KG1 (cell line): ENCODE data around the gene MYO9B.
"Not testable (repeated sequence)": the region's sequence is repeated elsewhere in the genome, so short reads cannot be mapped to it uniquely, and the experiment has no call there.

Source experiments
- DNase-seq: peaks from one replicate; lab custom pipeline; 2025; lab: John Stamatoyannopoulos, UW

The MYO9B gene

GRCh38 chr19:17090583-17090982 is 15.0 kb downstream of the MYO9B start:
- DNase-seq, result peak; percentile 28

- DNase-seq, result no peak
Observed at GRCh38 chr19:17091758-17092333, 16.3 kb downstream of the MYO9B start.

GRCh38 chr19:17092696-17093095 is 17.1 kb downstream of the MYO9B start:
- no peak for DNase-seq

- not testable (repeated sequence) for DNase-seq
Observed at GRCh38 chr19:17094694-17095093, 19.1 kb downstream of the MYO9B start.

GRCh38 chr19:17095141-17095919 is 19.8 kb downstream of the MYO9B start:
- DNase-seq, result no peak

GRCh38 chr19:17097593-17098126 is 22.1 kb downstream of the MYO9B start:
- no peak for DNase-seq

- DNase-seq, result no peak
Observed at GRCh38 chr19:17098326-17098725, 22.7 kb downstream of the MYO9B start.

- DNase-seq, result no peak
Observed at GRCh38 chr19:17101686-17102628, 26.4 kb downstream of the MYO9B start.

- DNase-seq, result no peak
Observed at GRCh38 chr19:17103177-17103576, 27.6 kb downstream of the MYO9B start.

GRCh38 chr19:17104679-17105078 is 29.1 kb downstream of the MYO9B start:
- no peak for DNase-seq

GRCh38 chr19:17105556-17105955 is 30.0 kb downstream of the MYO9B start:
- DNase-seq, result no peak

GRCh38 chr19:17106964-17107363 is 31.4 kb downstream of the MYO9B start:
- not testable (repeated sequence) for DNase-seq

GRCh38 chr19:17107546-17108452 is 32.2 kb downstream of the MYO9B start:
- no peak for DNase-seq

- DNase-seq, result no peak
Observed at GRCh38 chr19:17108453-17108784, 32.8 kb downstream of the MYO9B start.

GRCh38 chr19:17109300-17109699 is 33.7 kb downstream of the MYO9B start:
- no peak for DNase-seq

GRCh38 chr19:17109962-17110598 is 34.5 kb downstream of the MYO9B start:
- DNase-seq, result peak; percentile 81

GRCh38 chr19:17110599-17110966 is 35.0 kb downstream of the MYO9B start:
- no peak for DNase-seq

- DNase-seq, result no peak
Observed at GRCh38 chr19:17111766-17112165, 36.2 kb downstream of the MYO9B start.

- DNase-seq, result no peak
Observed at GRCh38 chr19:17112271-17112670, 36.7 kb downstream of the MYO9B start.

- no peak for DNase-seq
Observed at GRCh38 chr19:17112700-17113099, 37.1 kb downstream of the MYO9B start.
